ENCODE results near the gene LAMA2. TPM values are rescaled to one million over a fixed set of nuclear protein-coding genes. Genes with fewer than 3 reads are reported as not detected.
A peak's percentile ranks its signal among the peaks of the same experiment; 100 is the strongest.

LAMA2 gene
- total and polyA plus RNA-seq, 2 of the 8 experiments (the other 6 are each of a cell fraction or from before 2014, with no cell fraction given), result 1.3 to 3.8 TPM

GRCh38 chr6:128954308-128955043 lies 71.5 kb downstream of the LAMA2 start:
- CTCF ChIA-PET (ENCODE audit: partially characterized antibody), result interaction anchor here (0.6 kb wide), 1 partner anchor 13 kb away, joined by 3 read pairs; no protein-coding TSS in a partner anchor
- H3K14ac ChIP-seq (ENCODE audit: insufficient read length), result no peak overlapping the region
- no peak overlapping the region for H3K23ac ChIP-seq (ENCODE audit: insufficient read length)
- H4K5ac ChIP-seq (ENCODE audit: insufficient read length, low read depth, low read length), result no peak overlapping the region
- no peak overlapping the region for H3K18ac ChIP-seq (ENCODE audit: extremely low read depth, low read length)
- no peak overlapping the region for H4K91ac ChIP-seq (replicated peaks; ENCODE audit: insufficient read length, low read length)
- H2AK5ac ChIP-seq (ENCODE audit: low read depth, low read length), result no peak overlapping the region
- H3K4me2 ChIP-seq (ENCODE audit: insufficient read depth in 1 of 2, low read depth in 2 of 2, low read length in 2 of 2), result peak overlapping the region in 1 of 2 experiments; percentile 6; a peak in 2 of 4 replicates
- H3K23me2 ChIP-seq (ENCODE audit: low read depth, low read length), result no peaks in the 10 kb centered on the region
- no peak overlapping the region for H3K56ac ChIP-seq (replicated peaks; ENCODE audit: insufficient read length, low read depth, low read length)
- H4K8ac ChIP-seq (ENCODE audit: extremely low read depth, insufficient read depth, low read length), result no peak overlapping the region
- H3K4ac ChIP-seq (replicated peaks; ENCODE audit: insufficient read length, low read depth, low read length), result no peak overlapping the region
- no peaks in the 10 kb centered on the region for H3K79me1 ChIP-seq (ENCODE audit: low read depth, low read length)
- no peaks in the 10 kb centered on the region for H3K36me3 ChIP-seq (ENCODE audit: control insufficient read depth in 2 of 4, insufficient read depth in 4 of 4, low read length in 3 of 4)
- POLR2A ChIA-PET (ENCODE audit: partially characterized antibody), result no interaction called here
- peaks cover 0 to 10% (median 0%) of the 10 kb centered on the region in 4 experiments; a peak in 2 of 7 replicates for H3K4me1 ChIP-seq (replicated peaks in 1 of 4; ENCODE audit: control insufficient read depth in 3 of 4, insufficient read depth in 4 of 4, low read length in 3 of 4)
- no peaks in the 10 kb centered on the region for H3K79me2 ChIP-seq (ENCODE audit: control insufficient read depth in 1 of 2, insufficient read depth in 2 of 2, low read length in 2 of 2)
- FAIRE-seq (no peak), DNase-seq (ENCODE audit: low read depth in 1 of 2, low spot score in 2 of 2) (no peak)
- no peak overlapping the region for H2BK20ac ChIP-seq (ENCODE audit: low read length)
- 90% methylated on average over 1 of the region's 1 CpG; no CpG with 5 or more reads in 1 of the 2 experiments for WGBS, 2 experiments (ENCODE audit: extremely low coverage in 1 of 2, insufficient coverage in 1 of 2, insufficient read length in 1 of 2, insufficient replicate concordance in 2 of 2, low coverage in 1 of 2, low lambda C conversion rate in 2 of 2, missing lambda C conversion rate in 1 of 2)
- H3K27ac ChIP-seq (ENCODE audit: low read depth, low read length), result no peak overlapping the region
- no peaks in the 10 kb centered on the region for H4K20me1 ChIP-seq (replicated peaks in 1 of 2; ENCODE audit: control insufficient read depth in 1 of 2, insufficient read depth in 2 of 2, low read length in 2 of 2)
- no peaks in the 10 kb centered on the region for H3K9me3 ChIP-seq (ENCODE audit: insufficient read depth in 2 of 2, low read depth in 1 of 2, low read length in 1 of 2)
- H2BK120ac ChIP-seq (replicated peaks; ENCODE audit: low read depth, low read length), result no peak overlapping the region
- H2BK12ac ChIP-seq (ENCODE audit: low read depth, low read length), result no peak overlapping the region
- no peak overlapping the region for H3K9ac ChIP-seq (replicated peaks in 1 of 4; ENCODE audit: extremely low read depth in 1 of 4, low read depth in 3 of 4, low read length in 3 of 4)
- H2BK15ac ChIP-seq (ENCODE audit: low read length), result no peak overlapping the region
- no peaks in the 10 kb centered on the region for H3K27me3 ChIP-seq (replicated peaks in 1 of 4; ENCODE audit: control insufficient read depth in 3 of 4, extremely low read depth in 1 of 4, insufficient read depth in 3 of 4, low read length in 3 of 4)
- H3K4me3 ChIP-seq (ENCODE audit: extremely low read depth in 1 of 4, insufficient read depth in 2 of 4, low read depth in 3 of 4, low read length in 4 of 4), result peak overlapping the region in 1 of 4 experiments; percentile 37; a peak in 3 of 8 replicates
- H2BK5ac ChIP-seq (ENCODE audit: low read depth, low read length), result no peak overlapping the region
- H2AFZ ChIP-seq (ENCODE audit: low read length), result no peak overlapping the region
- TF ChIP-seq TBP (IDR thresholded peaks at IDR 0.05; ENCODE audit: low read depth, low read length) (no peak), EGR1 (IDR thresholded peaks at IDR 0.05; ENCODE audit: borderline replicate concordance, low read depth, low read length) (no peak), TAF1 (IDR thresholded peaks at IDR 0.05; ENCODE audit: low read depth, low read length) (no peak), CEBPB (IDR thresholded peaks at IDR 0.05; ENCODE audit: low read depth, low read length) (peak; percentile 64; the same call in 1 of the 2 replicates)
